Measurements from ENCODE around the gene DNAJC22.

- TF ChIP-seq CTCF (IDR thresholded peaks at IDR 0.05 in 2 of 3, conservative IDR thresholded peaks at IDR 0.05 in 1 of 3; ENCODE audit: borderline replicate concordance in 1 of 3, insufficient read depth in 1 of 3, low read depth in 2 of 3, low read length in 2 of 3) (no peak), CEBPB (IDR thresholded peaks at IDR 0.05; ENCODE audit: low read depth) (no peak)
These were observed 5.5 kb upstream of the DNAJC22 start for GRCh38 chr12:49340971-49341776.
